T-helper 2 cell (primary cell): ENCODE results near the gene CPSF4L.

ENCODE experiments used
- DNase-seq, 5 experiments: peaks; one replicate each; pipeline versions ENCODE4 v3.0.0 to v3.0.0-alpha.2; 2012 to 2022

Gene CPSF4L

DNA sequence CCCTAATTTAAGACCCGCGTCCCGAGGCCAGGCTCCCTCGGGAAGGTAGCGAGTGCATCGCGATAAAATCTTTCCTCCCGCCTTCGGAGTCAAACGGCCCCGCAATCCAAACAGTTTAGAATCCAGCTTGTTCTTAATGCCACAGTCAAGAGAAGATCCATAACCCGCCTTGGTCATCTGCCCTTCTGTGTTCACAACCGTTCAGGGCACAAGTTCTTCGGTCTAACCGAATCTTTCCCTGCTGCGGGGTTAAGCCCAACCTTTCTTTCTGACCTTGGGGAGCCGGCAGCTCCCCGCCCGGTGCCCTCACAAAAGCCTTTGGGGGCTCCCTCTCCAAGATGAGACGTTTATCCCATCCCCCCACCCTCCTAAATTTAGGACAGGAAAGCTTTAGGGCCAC, 30.3 kb downstream of the CPSF4L start:
- no peak for DNase-seq

DNA sequence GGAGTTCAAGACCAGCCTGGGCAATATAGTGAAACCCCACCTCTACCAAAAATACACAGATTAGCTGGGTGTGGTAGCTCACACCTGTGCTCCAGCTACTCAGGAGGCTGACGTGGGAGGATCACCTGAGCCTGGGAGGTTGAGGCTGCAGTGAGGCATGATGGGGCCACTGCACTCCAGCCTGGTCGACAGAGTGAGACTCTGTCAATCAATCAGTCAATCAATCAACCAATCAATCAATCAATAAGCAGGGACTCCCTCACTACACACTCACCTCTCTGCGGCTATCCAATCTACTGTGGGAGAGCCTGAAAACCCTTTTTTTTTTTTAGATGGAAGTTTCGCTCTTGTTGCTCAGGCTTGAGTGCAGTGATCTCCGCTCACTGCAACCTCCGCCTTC, 31.6 kb downstream of the CPSF4L start:
- DNase-seq: no peak

GRCh38 chr17:73228748-73229236, 32.9 kb downstream of the CPSF4L start:
- peak in 1 of 5 experiments; percentile 74 for DNase-seq

GRCh38 chr17:73227944-73228343, 33.7 kb downstream of the CPSF4L start:
- no peak for DNase-seq

DNA sequence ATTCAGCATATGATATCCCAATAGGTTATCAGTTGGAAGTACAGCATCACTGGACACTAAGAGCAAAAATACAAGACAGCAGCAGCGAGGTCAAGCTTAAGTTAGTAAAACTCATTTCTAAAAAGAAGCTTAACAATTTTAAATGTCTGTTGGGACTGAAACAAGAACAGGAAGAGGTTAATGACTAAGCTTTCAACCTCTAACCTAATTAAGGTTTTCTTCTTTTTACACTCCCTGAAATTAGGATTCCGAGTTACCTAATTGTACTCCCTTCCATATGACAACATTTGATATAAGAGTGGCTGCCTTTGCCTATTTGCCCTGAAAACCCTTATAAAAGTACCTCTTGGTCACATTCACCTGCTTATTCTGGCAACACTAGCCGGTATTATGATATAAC, 34.3 kb downstream of the CPSF4L start:
- DNase-seq: peak in 1 of 5 experiments; percentile 55

DNA sequence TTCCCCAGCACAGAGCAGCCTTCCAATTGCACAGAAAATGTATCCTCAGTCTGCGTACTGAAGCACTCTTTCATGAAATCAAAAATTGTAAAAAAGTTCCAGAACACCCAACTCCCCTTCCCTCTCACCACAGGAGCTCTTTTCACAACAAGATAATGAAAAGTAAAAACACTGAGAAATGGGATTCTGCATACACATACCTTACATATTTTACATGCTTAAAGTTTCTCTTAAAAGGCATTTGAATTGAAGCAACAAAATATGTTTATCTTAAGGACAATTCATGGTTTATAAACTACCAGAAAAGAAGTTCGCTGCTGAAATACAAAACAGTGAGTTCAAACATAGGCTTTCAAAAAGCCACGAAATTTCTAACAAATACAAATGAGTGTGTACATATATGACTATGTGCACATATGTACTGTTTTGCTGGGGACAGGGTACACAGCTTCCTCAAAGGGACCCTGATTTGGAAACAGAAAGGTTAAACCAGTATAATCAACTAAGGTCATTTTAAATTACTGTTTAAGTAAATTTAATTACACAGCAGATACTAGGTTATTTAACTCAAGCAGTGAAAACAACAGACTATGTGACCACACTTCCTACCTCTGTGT, 35.0 kb downstream of the CPSF4L start:
- peak in 1 of 5 experiments; percentile 64 for DNase-seq

DNA sequence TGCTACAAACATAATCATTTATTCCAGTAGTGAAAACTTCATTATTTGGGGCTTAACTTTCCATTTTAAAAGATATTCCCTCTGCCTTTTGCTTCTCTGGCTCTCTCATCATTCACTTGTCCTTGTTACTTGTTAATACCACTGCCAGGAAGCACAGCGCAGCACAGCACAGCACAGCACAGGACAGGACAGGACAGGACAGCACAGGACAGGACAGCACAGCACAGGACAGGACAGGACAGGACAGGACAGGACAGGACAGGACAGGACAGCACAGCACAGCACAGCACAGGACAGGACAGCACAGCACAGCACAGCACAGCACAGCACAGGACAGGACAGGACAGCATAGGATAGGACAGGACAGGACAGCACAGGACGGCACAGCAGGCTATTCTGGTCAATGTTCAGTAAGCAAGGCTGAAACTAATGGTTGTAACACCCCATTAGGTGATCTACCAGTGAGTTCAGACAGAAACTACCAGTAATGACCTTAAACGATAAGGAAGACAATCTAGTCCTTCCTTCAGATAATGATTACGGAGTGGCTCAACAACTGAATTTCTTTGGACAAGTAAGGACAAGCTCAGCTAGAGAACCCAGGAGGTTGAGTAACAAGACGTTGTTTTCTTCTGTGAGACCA, 36.9 kb downstream of the CPSF4L start:
- DNase-seq: no peak

DNA sequence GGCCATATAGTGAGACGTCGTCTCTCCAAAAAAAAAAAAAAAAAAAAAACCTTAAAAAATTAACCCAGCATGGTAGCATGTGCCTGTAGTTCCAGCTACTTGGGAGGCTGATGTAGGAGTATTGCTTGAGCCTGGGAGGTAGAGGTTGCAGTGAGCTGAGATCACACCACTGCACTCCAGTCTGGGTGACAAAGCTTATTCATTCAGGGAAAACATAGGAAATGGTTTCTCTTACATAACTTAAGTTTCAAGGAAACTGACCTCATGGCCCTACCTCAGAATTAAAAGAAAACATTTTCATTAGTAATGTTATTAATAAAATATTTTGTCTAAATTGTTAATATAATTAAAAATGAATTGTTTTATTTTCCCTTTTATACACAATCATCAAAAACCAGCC, 37.4 kb downstream of the CPSF4L start:
- no peak for DNase-seq

DNA sequence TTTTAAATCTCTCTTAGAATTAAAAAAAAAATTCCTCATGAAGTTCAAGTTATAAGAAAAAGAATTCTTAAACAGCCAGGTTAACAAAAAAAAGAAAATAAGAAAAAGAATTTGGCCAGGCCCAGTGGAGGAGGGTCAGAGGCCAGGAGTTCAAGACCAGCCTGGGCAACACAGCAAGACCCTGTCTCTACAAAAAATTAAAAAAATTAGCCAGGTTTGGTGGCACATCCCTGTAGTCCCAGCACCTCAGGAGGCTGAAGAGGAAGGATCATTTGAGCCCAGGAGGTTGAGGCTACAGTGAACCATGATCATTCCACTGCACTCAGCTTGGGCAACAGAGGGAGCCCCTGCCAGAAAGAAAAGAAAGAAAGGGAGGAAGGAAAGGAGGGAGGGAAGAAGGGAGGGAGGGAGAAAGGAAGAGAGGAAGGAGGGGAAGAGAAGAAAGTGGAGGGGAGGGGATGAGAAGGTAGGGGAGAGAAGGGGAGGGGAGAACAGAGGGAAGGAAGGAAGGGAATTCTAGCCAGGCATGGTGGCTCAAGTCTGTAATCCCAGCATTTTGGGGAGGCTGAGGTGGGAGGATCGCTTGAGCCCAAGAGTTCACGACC, 38.0 kb downstream of the CPSF4L start:
- no peak for DNase-seq

- peak in 1 of 5 experiments; percentile 26 for DNase-seq
Observed at GRCh38 chr17:73215447-73215846, 46.2 kb downstream of the CPSF4L start.

GRCh38 chr17:73214851-73215250, 46.8 kb downstream of the CPSF4L start:
- no peak for DNase-seq

DNA sequence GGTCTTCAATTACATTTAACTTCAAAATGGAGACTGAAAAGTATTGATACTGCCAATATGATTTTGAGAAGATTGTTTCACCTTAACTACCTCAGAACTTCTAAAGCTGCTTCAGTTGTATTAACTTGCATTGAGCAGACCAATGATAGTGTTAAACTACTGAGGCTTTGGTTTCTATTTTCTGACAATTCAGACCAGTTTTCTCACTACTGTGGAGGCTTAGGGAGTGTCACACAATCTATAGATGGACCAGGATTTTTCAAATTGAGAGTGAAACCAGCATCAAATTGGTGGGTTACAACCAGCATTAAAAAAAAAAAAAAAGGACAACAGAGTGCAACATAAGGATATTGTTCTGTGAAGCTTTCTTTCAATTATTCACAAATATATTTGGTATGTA, 47.7 kb downstream of the CPSF4L start:
- DNase-seq: no peak

GRCh38 chr17:73211745-73212144, 49.9 kb downstream of the CPSF4L start:
- peak in 4 of 5 experiments; percentile 32 to 79 (median 48) for DNase-seq

- DNase-seq: peak in 1 of 5 experiments; percentile 52
Observed at GRCh38 chr17:73210002-73210678, 51.5 kb downstream of the CPSF4L start.

DNA sequence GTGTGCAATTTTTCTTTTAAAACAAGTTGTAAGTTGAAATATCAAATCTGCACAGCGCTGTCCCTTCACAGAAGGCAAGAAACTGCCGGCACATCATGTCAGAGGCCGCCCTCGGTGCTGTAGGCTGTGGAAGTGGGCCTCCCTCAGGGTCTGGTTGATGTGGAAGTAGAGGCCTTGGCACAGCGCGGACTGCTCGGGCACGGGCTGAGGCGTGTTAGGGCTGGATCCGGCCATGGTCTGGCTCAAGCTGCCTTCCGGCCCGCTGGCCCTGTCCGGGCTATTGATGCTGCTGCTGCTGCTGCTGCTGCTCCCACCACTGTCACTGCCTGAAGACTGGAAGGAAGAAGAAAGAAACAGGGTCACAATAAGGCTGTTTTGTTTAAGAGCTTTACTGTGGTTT, 52.2 kb downstream of the CPSF4L start:
- no peak for DNase-seq

GRCh38 chr17:73208139-73208827, 53.4 kb downstream of the CPSF4L start:
- no peak for DNase-seq

- DNase-seq: no peak
Observed at GRCh38 chr17:73205459-73205961, 56.2 kb downstream of the CPSF4L start.

DNA sequence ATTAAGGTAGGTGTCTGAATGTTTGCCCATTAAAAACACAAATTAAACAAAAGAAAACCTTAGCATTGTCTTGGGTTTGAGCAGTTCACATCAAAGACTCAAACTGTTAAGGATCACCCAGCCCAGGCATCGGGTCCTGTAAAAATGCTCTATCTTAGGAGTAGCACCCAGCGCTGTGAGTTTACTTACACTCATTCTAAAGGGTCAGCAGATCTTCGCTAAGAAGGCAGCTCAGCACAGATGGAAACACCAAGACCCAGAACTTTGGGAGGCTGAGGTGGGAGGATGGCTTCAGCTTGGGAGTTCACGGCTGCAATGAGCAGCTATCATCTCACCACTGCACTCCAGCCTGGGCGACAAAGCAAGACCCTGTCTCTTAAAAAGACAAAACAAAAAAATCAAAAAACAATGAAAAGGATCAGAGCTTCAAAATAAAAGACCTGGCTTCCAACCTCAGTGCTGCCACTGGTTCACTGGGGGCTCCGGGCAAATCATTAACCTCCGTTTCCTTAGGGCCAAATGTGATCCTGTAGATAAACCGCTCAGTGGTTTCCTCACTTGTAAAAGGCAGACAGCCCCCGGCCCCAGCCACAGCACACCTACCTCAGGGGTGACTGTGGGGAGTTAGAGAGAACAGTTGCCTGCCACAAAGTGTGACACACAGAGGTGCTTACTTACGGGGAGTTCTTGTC, 57.7 kb downstream of the CPSF4L start:
- DNase-seq: peak in 2 of 5 experiments; percentile 33 to 80

GRCh38 chr17:73203135-73203787, 58.4 kb downstream of the CPSF4L start:
- DNase-seq: peak in 1 of 5 experiments; percentile 30

GRCh38 chr17:73201215-73202069, 60.2 kb downstream of the CPSF4L start:
- DNase-seq: no peak
